GM15510 (cell line): Measurements from ENCODE around the gene RNF20.

Source experiments
- POLR2A ChIP-seq: IDR thresholded peaks from 3 replicates; pipeline ENCODE4 v1.6.1; 2011; ENCODE audit warnings: borderline replicate concordance; ENCODE audit not compliant: insufficient read length; ENCODE audit errors: extremely low read depth

The RNF20 gene

GRCh38 chr9:101593345-101593744, 59.7 kb downstream of the RNF20 start:
- TF ChIP-seq POLR2A = no peak

GRCh38 chr9:101594796-101595195, 61.1 kb downstream of the RNF20 start, which contains the start of gene PPP3R2:
TSS of gene PPP3R2 (minus strand) at chr9:101594969. CDS start at chr9:101594921, 48 bp downstream.
- TF ChIP-seq POLR2A = no peak

GRCh38 chr9:101601904-101602765, 68.5 kb downstream of the RNF20 start:
- TF ChIP-seq POLR2A = no peak

- TF ChIP-seq POLR2A = no peak
Observed at GRCh38 chr9:101604296-101604695, 70.6 kb downstream of the RNF20 start.

GRCh38 chr9:101605547-101605946, 71.9 kb downstream of the RNF20 start:
- TF ChIP-seq POLR2A = no peak
